Large intestine (tissue), 3 donors: ENCODE data around the gene CASK. TPM values are rescaled to one million over a fixed set of nuclear protein-coding genes. Genes with fewer than 3 reads are reported as not detected.

ENCODE experiments used
- DNase-seq, 2 donors: peaks; one replicate each; pipeline versions ENCODE4 v3.0.0 to v3.0.0-alpha.2; 2013
- H3K27ac ChIP-seq: one replicate; pipeline ENCODE4 v1.5.1; 2013; ENCODE audit warnings: low read length
- H3K27me3 ChIP-seq: 2 replicates; pipeline ENCODE4 v1.6.1; 2013; ENCODE audit warnings: low read length; ENCODE audit not compliant: control insufficient read depth, insufficient read depth
- H3K36me3 ChIP-seq: 2 replicates; pipeline ENCODE4 v1.6.1; 2013; ENCODE audit warnings: low read length; ENCODE audit not compliant: control insufficient read depth, insufficient read depth
- H3K4me1 ChIP-seq: one replicate; pipeline ENCODE4 v1.6.1; 2013; ENCODE audit warnings: low read length; ENCODE audit not compliant: control insufficient read depth, insufficient read depth
- H3K4me3 ChIP-seq: one replicate; pipeline ENCODE4 v1.5.1; 2013; ENCODE audit warnings: low read length
- H3K9me3 ChIP-seq: one replicate; pipeline ENCODE4 v1.6.1; 2013; ENCODE audit warnings: mild to moderate bottlenecking, low read depth, low read length, moderate library complexity; ENCODE audit not compliant: control insufficient read depth
- WGBS: methylation state at CpG from one replicate; pipeline ENCODE4 v1.1.5; 2013; ENCODE audit warnings: low lambda C conversion rate; ENCODE audit not compliant: insufficient coverage; 5-methylcytosine and 5-hydroxymethylcytosine counted together
- polyA plus RNA-seq: library from polyadenylated mRNA; unstranded; fragments of 120-200 nt; gene quantifications from one replicate; pipeline ENCODE4 v1.2.1, GENCODE V29; 2013

The CASK gene
- polyA plus RNA-seq, 1 donor = 71.3 TPM

DNA sequence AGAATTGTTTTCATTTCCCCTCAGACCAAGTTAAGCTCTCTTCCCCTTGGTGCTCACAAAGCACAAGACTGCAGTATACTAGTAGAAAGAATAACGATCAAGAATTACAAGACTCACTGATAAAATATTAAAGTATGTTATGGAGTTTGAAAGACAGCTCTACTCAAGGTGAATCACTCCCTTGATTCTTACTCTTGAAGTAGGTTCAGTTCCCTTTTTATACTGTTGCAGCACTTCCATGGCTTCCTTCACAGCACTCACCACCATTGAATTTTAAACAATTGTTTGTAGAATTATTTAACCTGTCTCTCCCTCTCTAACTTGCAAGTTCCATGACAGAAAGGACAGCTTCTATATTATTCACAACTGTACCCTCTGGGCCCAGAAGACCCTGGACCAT is 42.2 kb downstream of the CASK start:
- no peaks in the 10 kb centered on the region for H3K4me1 ChIP-seq
- no peaks in the 10 kb centered on the region for H3K36me3 ChIP-seq
- H3K4me3 ChIP-seq = no peak overlapping the region
- no peak overlapping the region for H3K27ac ChIP-seq
- no peaks in the 10 kb centered on the region for H3K27me3 ChIP-seq
- no CpG with 5 or more reads among the region's 1 CpG for WGBS
- no peak for DNase-seq
- H3K9me3 ChIP-seq = no peaks in the 10 kb centered on the region

DNA sequence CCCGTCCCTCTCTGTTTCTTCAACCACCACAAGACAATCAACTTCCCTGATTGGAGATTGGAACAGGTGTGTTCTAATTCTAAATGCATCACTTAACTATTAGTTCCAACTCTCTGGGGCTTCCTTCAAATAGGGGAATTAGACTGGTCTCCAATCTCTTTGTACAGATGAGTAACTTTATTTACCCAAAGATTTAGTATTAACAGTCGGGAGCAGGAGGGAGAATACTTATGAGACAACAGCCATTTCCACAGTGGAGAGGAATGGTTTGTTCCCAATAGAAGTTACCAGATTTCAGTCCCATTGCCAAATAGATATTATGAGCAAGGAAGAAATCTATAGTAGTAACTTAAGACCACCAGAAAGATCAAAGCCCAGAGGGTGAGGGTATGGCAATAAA is 46.2 kb downstream of the CASK start:
- Histone ChIP-seq H3K9me3 (no peaks in the 10 kb centered on the region), H3K4me1 (peaks cover 5% of the 10 kb centered on the region), H3K4me3 (no peak overlapping the region), H3K27me3 (no peaks in the 10 kb centered on the region), H3K27ac (peak overlapping the region; percentile 11), H3K36me3 (no peaks in the 10 kb centered on the region)
- WGBS = no CpG with 5 or more reads among the region's 2 CpGs
- DNase-seq = no peak

- Histone ChIP-seq H3K4me3 (no peak overlapping the region), H3K4me1 (peaks cover 14% of the 10 kb centered on the region), H3K36me3 (no peaks in the 10 kb centered on the region), H3K9me3 (no peaks in the 10 kb centered on the region), H3K27ac (no peak overlapping the region), H3K27me3 (no peaks in the 10 kb centered on the region)
- no CpG with 5 or more reads among the region's 1 CpG for WGBS
- DNase-seq = no peak
These were observed 48.2 kb downstream of the CASK start for GRCh38 chrX:41875142-41875541.

GRCh38 chrX:41870719-41871151 is 52.6 kb downstream of the CASK start:
- H3K36me3 ChIP-seq = no peaks in the 10 kb centered on the region
- H3K27me3 ChIP-seq = no peaks in the 10 kb centered on the region
- H3K4me3 ChIP-seq = no peak overlapping the region
- peaks cover 27% of the 10 kb centered on the region for H3K4me1 ChIP-seq
- H3K27ac ChIP-seq = peak overlapping the region; percentile 77
- H3K9me3 ChIP-seq = no peaks in the 10 kb centered on the region
- DNase-seq = peak; percentile 74 to 91
- WGBS = no CpG with 5 or more reads among the region's 2 CpGs

- Histone ChIP-seq H3K27me3 (no peaks in the 10 kb centered on the region), H3K4me1 (peaks cover 30% of the 10 kb centered on the region), H3K9me3 (no peaks in the 10 kb centered on the region), H3K4me3 (no peak overlapping the region), H3K27ac (peak overlapping the region; percentile 77), H3K36me3 (no peaks in the 10 kb centered on the region)
- DNase-seq = peak; percentile 16 to 65
- no CpG with 5 or more reads among the region's 3 CpGs for WGBS
These were observed 54.9 kb downstream of the CASK start for GRCh38 chrX:41868392-41868977.

GRCh38 chrX:41863343-41864203 is 59.8 kb downstream of the CASK start:
- WGBS = no CpG with 5 or more reads among the region's 2 CpGs
- Histone ChIP-seq H3K4me3 (no peak overlapping the region), H3K36me3 (no peaks in the 10 kb centered on the region), H3K27ac (peak overlapping the region; percentile 78), H3K9me3 (no peaks in the 10 kb centered on the region), H3K27me3 (no peaks in the 10 kb centered on the region), H3K4me1 (peaks cover 12% of the 10 kb centered on the region)
- DNase-seq = no peak

- Histone ChIP-seq H3K4me1 (peaks cover 11% of the 10 kb centered on the region), H3K4me3 (no peak overlapping the region), H3K36me3 (no peaks in the 10 kb centered on the region), H3K27me3 (no peaks in the 10 kb centered on the region), H3K27ac (peak overlapping the region; percentile 78), H3K9me3 (no peaks in the 10 kb centered on the region)
- DNase-seq = peak; percentile 51 to 78
- WGBS = no CpG with 5 or more reads among the region's 4 CpGs
These were observed 60.7 kb downstream of the CASK start for GRCh38 chrX:41862562-41863184.

DNA sequence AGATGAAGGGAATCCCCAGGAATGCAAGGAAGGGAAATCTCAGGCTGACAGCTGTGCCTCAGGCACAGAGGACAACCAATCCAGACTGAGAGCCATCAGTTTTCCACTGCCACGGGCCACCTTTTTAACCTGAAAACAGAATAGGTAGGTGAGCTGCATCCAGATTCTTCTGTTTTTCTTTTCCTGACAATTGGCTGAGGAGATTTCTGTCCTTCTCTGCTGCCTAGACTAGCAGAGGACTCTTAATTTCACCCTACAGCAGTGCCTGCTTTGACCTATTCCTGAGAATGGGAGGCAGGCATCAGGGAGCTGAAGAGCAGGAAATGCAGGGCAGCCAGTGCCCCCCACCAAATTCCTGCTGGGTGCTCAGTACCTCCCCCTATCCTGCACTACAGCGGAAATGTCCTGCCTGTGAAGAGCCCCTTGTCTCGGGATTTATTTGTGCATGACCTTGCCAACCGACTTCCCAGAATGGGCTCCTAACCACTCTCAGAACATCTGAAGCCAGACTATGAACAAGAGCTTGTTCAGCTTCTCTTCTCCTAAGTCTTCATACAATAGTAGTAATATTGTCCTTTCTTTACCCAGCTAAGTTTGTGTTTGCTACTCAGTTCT is 65.1 kb downstream of the CASK start:
- DNase-seq = no peak
- Histone ChIP-seq H3K36me3 (no peaks in the 10 kb centered on the region), H3K9me3 (no peaks in the 10 kb centered on the region), H3K4me3 (no peak overlapping the region), H3K27ac (no peak overlapping the region), H3K27me3 (no peaks in the 10 kb centered on the region), H3K4me1 (peaks cover 3% of the 10 kb centered on the region)
- no CpG with 5 or more reads among the region's 4 CpGs for WGBS

DNA sequence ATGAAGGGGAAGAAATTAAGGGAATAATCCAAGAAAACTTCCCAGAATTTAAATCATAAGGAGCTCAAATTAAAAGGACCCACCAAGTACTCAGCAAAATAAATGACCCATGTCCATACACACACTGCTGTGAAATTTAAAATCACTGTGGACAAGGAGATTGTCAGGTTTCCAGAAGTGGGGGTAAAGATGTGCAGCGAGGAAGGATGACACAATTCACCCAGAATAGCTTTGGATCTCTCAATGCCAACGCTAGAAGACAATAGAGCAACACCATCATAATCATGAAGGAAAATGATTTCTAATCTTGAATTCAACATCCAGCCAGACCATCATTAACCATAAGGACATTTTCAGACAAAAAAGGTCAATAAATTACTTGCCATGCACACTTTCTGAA is 65.7 kb downstream of the CASK start:
- DNase-seq = no peak
- H3K9me3 ChIP-seq = no peaks in the 10 kb centered on the region
- no CpG with 5 or more reads among the region's 2 CpGs for WGBS
- no peak overlapping the region for H3K4me3 ChIP-seq
- no peaks in the 10 kb centered on the region for H3K36me3 ChIP-seq
- H3K4me1 ChIP-seq = no peaks in the 10 kb centered on the region
- H3K27me3 ChIP-seq = no peaks in the 10 kb centered on the region
- no peak overlapping the region for H3K27ac ChIP-seq

DNA sequence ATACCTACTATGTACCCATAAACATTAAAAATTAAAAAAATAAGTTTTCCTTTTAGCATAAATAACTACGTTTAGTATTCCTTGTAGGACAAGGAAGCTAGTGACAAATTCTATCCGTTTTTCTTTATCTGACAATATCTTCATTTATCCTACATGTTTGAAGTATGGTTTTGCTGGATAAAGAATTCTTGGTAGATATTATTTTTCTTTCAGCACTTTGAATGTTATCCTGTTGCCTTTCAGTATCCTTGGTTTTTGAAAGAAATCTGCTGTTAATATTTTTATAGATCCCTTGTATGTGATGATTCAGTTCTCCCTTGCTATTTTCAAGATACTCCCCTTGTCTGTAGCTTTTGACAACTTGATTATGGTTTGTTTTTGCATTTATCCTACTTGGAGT is 76.6 kb downstream of the CASK start:
- peaks cover 10% of the 10 kb centered on the region for H3K9me3 ChIP-seq
- no peaks in the 10 kb centered on the region for H3K27me3 ChIP-seq
- no peaks in the 10 kb centered on the region for H3K4me1 ChIP-seq
- H3K27ac ChIP-seq = no peak overlapping the region
- no peak overlapping the region for H3K4me3 ChIP-seq
- no CpG with 5 or more reads among the region's 2 CpGs for WGBS
- no peak for DNase-seq
- H3K36me3 ChIP-seq = peaks cover 16% of the 10 kb centered on the region
